Muscle of arm (tissue), 12 donors: ENCODE measurements around the gene TRIP13. TPM values are rescaled to one million over a fixed set of nuclear protein-coding genes. Genes with fewer than 3 reads are reported as not detected.
"Not testable (repeated sequence)": the region's sequence is repeated elsewhere in the genome, so short reads cannot be mapped to it uniquely, and the experiment has no call there.

Experiments
- DNase-seq: peaks from one replicate; pipeline ENCODE4 v3.0.0-alpha.2; 2013
- polyA plus RNA-seq, 12 donors: library from polyadenylated mRNA; unstranded; fragments of 120-200 nt; gene quantifications; one replicate each; pipeline ENCODE4 v1.2.1, GENCODE V29; 2013; ENCODE audit not compliant: insufficient read length in 12 of 12

TRIP13 gene
- polyA plus RNA-seq, 12 donors: 6.0 to 19.7 (median 9.8) TPM; not detected in 1

DNA sequence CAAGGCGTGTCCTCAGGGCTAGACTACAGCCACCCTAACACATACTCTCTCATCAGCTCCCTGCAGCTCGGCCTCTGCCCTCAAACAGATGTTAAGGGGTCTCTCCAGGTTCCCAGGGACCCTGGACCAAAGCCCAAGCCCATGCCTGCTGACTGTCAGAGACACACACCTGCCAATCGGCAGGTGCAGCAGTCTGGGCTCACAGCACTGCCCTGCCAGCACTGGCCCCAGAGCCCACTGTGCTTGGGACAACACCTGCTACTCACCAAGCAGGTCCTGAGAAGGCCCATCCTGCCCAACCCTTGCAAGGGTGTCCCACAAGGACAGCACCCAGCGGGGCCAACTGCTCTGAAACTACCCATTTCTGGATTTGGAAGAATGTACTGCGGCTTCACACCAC lies 21.7 kb upstream of the TRIP13 start:
- no peak for DNase-seq

DNA sequence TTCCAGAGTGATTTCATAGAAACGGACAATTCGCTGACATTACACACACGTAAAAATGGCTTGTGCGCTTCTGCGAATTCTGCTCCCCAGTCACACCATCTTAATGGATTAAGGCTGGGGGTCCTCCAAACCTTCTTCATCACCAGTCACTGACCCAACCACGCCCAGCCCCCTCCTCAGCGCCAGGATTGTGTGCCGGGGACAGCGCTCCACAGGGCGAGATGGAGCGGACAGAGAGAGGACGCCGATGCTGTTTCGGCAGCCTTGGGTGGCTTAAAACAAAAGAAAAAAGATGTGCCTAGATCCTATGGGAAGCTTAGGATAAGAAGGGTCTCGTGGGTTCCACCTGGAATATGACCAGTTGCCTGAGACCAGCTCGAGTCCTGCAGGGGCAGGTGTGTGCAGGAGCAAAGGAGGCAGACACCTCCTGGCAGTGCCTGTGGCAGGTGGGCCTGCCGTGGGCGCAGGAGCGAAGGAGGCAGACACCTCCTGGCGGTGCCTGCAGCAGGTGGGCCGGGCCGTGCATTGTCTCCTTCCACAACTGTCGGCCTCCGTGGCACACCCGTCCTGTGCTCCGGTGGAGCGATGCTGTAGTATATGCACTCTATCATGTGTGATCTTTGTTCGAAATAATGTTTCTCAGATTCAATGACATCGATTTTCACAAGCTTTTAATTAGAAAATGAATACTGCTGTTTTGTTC lies 20.9 kb upstream of the TRIP13 start:
- DNase-seq: no peak

DNA sequence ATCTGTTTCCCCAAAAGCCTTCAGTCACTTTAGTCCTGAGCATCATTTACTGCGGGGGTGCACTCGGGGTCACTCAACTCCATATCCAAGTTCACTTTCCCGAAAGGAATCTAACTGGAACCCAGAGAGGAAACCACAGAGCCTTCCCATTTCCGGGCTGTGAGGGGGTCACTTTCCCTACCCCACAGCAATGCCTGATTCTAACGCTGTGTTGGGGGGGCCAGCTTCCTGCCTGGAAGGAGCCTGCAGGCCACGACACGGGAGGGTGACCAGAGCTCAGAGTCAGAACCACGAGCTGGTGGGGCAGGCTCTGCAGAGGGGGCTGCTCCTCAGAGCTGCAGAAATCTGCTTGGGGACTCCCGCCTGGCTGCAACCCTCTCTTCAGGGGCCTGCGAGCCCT lies 20.4 kb upstream of the TRIP13 start:
- DNase-seq: no peak

DNA sequence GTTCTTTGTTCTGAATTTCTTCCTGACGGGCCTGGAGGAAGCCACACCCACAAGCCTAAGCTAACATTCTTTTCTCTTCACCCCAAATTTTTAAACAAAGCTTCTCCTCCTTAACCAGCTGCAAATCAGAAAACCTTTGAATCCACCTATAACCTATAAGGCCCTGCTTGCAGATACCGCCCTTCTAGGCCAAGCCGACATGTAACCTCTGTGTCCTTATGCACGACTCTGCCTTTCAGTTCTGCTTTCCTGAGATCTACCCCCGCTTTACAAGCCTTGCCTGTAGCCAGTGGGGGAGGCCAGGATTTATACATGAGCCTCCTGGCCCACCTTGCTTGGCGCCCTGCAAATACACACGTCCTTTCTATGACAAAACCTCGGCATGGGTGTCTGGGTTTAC lies 19.4 kb upstream of the TRIP13 start:
- DNase-seq: no peak

DNA sequence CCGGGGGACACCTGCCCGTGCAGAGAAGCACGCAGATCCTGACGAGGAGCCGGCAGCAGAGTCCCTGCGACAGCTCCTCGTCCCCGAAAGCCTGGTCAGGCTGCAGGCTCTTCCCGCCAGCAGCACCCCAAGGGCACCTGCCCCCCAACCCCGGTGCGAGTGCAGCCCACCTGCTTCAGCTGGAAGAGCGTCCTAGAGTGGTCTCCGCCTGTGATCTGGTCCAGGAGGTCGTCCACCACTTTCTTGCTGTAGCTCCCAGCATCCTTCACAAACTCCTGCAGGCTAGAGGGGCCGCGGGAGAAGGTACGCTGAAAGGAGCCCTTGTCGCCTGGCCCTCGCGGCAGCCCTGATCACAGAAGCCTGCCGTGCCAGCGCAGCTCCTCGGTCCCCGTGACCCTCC lies 16.8 kb upstream of the TRIP13 start:
- no peak for DNase-seq

DNA sequence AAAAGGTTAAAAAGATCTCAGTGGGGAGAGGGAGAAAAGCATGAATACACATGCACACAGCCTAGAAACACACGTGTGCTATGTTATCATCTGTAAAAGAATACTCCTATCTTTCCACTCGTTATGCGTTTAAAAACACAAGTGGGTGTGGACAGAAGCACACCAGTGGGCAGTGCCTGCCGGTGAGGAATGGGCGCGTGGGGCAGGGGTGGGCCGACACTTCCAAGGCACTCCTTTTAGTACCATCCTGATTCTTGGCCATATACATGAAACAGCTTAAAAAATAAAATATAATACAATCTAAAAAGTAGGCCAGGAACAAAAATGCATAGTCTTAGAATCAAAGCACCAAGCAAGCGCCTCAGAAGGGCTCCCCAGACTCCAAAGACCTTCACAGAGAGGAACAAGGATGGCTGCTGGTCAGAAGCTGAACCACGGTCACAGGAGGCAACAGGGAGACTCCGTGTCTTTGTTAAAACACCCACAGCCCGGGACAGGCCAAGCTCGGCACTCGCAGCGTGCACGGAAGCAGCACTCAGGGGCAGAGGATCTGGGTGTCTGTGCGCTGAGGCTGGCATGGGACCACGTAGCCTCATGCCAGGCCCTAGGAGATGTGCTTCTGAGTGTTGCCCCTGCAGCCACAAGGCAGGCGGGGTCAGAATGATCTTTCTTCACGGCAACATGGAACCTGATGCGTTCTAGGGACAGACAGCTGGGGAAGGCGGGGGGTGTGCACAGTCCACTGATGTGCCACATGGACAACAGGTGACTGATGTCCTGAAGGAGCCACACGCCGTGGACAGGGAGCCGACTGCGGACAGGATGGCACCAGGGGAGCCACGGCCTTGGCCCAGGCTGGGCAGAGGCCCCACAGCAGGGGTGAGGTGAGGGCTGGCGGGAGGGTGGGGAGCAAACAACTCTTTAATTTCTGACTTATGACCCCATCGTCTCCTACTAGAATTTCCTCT lies 16.0 kb upstream of the TRIP13 start:
- no peak for DNase-seq

DNA sequence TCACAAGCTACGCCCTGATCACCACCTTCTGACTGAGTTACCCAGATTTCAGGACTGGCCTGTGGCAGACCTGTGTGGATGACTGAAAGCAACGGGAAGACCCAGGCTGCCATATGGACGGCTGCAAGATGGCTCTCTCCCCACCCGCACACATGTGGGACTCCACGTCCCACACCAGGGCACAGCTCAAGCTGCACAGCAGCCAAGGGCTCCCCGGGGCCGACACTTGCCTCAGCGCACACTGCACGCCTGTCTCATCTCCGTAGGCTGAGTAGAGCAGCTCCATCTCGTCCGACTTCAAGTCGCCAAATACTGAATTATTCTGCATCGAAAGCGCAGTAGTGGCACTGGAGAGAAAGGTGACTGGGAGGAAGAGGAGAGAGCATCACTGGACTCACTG lies 14.6 kb upstream of the TRIP13 start:
- DNase-seq: no peak

DNA sequence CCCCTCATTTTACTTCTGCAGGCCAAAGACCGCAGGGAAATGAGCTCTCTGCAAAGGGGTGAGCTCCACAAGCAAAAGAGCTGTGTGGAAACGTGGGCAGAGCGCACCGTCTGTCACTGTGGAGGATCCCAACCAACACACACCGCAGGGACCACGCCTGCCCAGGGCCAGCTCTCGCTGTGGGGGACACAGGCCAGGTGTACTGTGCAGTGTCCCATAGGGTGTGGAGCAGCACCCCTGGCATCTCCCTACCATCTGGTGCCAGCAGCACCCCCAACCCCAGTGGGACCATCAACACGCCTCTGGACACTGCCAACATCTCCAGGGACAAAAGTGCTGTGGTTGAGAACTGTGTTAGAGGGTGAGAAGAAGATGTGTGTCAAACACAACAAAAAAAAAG lies 14.0 kb upstream of the TRIP13 start:
- DNase-seq: not testable (repeated sequence)

DNA sequence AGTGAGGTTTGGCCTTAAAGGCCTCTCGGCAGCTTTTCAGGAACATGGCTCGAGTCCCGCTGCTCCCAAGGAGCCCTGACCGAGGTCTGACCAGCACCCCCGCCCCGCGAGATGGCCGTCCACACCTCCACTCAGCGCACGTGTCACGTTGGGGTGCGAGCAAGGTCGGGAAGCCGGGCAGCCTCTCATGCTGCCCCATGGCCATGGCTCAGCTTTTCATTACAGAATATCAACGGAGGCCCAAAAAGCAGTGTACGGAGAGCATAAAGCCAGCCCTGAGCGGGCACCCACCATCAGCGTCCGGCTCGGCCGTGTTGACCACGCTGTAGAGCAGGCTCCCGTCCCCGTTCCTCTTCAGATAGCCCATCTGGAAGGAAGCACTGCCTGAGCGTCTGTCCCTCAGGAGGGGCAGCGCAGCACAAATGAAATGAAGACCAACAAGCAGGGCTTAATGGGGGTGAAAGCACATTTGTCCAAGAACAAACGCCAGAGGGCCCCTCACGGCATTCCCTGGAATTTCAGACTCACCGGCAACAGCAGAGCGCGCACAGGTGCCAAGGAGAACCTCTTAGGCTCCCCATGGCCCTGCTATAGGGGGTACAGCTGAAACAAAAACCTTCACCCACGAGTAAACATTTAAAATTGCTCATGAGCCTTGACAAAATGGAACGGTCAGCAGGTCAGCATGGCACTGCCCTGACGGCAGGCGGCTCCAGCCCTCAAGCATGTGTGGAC lies 11.7 kb upstream of the TRIP13 start:
- no peak for DNase-seq

DNA sequence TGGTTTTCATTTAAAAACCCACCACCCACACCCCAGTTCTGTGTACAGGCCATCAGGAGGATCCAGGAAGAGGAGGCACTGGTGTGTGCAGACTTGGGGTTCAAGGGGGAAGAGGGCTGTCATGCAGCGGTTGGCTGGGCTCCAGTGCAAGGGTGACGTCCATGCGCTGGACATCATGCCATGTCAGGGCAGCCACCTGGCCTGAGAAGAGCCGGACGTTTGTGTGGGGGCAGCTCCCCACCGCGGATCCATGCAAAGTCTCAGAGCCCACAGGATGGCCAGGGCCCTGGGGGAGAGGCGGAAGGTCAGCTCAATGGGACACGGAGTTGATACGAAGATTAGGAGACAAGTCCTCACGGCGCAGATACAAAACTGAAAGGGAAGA lies 11.1 kb upstream of the TRIP13 start:
- no peak for DNase-seq

DNA sequence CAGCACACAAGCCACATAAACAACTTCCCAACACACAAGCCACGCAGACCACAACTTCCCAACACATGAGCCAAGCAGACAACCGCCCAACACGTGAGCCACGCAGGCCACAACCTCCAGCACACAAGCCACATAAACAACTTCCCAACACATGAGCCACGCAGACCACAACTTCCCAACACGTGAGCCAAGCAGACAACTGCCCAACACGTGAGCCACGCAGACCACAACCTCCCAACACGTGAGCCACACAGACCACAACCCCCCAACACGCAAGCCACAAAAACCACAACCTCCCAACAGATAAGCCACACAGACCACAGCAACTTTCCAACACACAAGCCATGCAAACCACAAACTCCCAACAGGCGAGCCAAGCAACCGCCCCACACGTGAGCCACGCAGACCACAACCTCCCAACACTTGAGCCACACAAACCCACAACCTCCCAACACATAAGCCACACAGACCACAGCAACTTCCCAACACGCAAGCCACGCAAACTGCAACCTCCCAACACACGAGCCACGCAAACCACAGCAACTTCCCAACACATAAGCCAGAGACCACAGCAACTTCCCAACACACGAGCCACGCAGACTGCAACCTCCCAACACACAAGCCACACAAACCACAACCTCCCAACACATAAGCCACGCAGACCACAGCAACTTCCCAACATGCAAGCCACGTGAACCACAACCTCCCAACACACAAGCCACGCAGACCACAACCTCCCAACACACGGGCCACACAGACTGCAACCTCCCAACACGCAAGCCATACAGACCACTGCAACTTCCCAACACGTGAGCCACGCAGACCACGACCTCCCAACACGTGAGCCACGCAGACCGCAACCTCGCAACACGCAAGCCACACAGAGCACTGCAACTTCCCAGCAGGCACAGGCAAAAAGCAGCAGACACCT lies 10.2 kb upstream of the TRIP13 start:
- DNase-seq: no peak

DNA sequence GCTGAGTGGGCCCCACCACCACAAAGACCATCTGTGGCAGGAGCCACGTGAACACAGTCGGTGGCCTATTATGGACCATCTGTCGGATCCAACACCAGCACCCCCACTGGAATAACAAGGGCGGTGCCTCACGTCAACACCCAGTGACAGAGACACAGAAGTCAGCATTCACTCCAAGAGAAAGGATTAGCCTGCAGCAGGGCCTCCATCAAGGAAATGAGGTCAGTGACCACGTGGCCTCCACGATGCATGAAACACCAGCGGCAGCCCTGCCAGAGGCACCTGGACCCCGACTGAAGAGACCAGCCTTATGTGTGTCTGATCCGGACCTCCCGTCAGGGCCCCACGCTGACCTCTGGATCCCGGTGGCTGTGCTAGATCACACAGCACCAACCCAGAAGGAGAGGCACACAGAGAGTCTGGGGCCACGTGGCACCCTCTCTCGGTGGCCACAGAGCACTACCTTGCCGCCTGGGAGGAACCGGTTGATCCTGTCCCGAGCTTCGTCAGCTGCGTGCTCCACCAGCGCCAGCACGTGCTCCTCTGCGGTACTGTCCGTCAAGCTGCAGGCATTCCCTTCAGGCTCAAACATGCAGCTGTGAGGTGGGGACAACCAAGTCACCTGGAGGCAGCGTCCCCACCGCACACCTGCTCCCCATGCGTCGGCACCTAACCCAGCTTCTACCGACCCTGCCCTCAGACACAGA lies 9.1 kb upstream of the TRIP13 start:
- DNase-seq: no peak

DNA sequence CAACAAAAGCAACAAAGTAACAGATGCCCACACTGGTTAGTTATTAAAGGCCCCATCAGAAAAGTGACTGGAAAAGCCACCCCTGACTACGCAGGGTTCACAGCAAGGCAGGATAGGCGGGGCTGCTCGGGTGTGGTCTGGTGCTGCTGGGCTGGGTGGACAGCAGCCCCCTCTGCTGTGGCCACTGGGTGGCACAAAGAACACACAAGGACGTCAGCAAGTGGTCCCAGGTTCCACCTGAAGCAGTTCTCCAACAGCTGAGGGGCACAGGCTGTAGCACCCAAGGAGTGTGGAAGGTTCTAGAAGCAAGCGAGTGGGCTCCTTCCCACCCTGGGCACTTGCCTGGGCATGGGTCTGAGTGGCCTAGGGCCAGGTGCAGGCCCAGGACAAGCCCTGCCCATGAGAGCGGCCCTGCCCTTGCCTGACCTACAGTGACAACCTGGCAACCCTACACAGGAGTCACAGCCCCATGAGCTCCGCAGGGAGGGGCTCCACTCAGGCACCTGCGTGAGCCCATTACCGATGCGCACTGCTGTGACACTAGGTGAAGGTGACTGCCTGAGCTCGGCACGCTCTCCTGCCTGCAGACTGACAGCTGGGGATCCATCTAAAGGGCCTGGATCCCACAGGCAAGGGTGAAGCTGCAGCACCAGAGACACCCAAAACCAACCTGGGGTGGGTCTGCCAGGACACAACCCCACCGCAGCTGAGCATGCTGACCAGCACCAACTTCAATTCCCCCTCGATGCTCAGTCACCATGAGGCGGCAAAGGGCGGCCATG lies 8.1 kb upstream of the TRIP13 start:
- DNase-seq: no peak

DNA sequence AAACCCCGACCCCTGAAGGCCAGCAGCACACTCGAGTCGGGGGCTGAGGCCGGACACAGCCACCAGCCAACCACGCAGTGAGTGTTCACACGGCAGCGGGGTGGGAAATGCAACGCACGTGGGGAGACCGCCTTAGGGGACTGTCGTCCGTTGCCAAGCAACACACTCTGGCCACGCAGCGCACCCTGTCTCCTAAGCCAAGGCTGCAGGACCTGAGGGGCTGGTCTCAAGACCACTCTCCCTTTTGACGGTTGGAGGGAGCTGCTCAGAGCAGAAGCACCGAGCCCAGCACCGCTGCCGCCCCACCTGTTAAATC lies 7.6 kb upstream of the TRIP13 start:
- DNase-seq: no peak

DNA sequence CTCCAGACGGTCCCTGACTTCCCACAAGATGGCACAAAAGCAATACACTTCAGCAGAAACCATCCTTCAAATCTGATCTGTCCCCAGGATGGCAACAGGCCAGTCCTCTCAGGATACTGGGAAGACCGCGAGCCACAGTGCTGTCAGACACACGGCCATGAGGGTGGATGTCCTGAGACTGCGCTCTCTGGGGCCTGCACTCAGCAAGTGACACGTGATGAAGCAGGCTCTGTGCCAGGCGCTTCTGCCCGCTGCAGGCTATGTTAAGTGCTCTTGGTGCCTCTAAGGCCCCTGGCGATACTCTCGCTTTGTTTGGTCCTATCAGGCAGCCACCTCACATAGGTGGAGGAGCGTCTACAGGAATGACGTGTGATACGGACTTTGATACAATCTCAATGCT lies 7.2 kb upstream of the TRIP13 start:
- no peak for DNase-seq

DNA sequence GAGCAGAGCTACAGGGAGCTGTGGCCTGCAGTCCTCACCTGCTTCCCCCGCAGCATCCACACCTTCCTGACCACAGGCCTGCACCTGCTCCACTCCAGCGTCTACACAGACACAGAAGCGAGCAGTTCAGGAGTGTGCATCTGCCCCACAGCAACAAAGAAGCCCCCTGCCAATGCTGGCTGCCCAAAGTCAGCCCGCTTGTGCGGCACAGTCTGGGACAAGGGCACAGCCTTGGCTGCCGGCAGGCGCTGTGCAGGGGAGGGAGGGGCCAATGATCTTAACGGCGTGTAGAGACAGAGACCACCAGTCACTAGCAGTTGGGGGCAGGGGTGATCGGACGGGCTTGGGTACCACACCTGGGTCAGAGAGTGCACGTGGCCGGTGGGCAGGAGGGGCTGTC lies 6.6 kb upstream of the TRIP13 start:
- DNase-seq: no peak

DNA sequence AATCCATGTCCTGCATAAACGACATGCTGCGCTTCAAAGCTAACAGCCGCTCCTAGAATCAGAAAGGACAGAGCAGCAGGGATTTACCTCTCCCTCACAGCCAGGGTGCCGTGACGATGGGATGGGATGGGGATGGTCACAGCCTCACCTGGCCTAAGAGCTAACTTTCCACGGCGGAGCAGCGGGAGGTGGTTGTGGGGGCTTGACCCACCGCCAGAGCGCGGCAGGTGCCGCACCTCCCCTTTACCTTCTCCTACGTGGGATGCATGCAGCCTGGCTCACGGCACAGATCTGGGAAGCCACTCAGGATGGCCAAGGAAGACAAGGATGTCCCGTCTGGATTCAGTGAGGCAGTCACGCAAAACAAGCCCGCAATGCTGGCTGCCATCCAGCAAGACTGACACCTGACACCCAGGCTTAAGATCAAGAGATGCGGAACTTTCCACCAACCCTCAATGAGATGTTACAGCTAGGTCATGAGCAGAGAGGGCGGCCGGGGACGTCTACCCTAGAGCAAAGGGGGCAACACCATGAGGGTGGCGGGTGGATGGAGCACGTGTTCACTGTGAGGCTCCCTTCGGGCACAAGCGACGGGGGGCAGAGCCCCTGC lies 5.9 kb upstream of the TRIP13 start:
- no peak for DNase-seq

DNA sequence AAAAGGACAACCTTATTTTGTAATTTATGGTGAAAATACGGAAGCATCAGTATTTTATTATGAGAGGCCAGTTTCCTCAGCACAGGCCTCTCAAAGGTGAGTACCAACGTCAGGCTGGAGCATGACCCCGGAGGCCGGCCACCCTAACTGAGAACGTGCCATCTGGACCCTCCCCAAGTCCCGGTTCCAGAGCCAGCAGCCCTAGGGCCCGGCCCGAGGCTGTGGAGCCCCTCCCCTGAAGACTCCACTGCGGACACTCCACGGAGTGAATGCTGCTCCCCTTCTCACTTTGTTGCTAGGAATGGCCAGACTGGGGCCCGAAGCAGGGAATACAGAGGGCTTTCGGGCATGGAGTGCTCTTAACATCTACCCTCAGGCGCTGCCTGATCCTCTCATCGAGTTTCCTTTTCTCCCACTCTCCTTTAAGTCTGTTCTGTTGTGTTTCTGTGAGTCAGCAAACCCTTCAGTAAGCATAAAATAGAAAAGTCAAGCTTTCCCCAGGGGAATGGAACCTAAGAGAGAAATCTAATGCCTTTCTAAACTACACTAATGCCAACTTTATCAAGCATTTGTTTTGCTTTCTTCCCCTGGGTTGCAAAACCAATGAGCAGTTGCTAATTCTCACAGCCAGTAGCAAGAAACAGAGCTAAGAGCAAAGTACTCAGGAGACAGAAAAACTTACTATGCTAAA lies 4.6 kb upstream of the TRIP13 start:
- no peak for DNase-seq

DNA sequence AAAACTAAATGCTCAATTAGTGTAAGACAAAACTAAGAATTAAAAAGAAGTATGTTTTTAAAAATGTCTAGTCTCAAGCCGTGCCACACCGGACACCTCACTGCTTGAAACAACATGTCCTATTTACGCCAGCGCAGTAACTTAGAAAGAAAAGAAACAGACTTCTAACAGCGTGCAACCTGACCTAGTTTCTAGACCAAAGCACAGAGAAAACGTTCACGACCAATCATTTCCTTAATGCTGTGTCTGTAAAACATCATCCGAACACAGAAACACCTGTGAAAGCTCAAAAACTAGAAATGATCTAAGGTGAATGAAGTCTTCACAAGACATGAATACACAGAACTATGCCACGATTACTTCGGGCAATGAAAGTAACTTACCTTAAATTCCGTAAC lies 4.0 kb upstream of the TRIP13 start:
- no peak for DNase-seq
